ENCODE results near the gene BDKRB2.

Gene BDKRB2
- total RNA-seq, result 0 to 0.24 (median 0) reads per million in 9 experiments

- Mint-ChIP-seq H3K27ac (no peak within 1 kb of the TSS), H3K9me3 (no peaks in the 10 kb centered on the region), H3K27me3 (peaks cover 66 to 89% of the 10 kb centered on the region in 2 donors), H3K4me3 (no peak within 1 kb of the TSS), H3K4me1 (ENCODE audit: low read depth in 2 of 2) (peaks cover 0 to 4% of the 10 kb centered on the region in 2 donors), H3K36me3 (ENCODE audit: insufficient read depth) (peaks cover 5% of the 10 kb centered on the region)
- DNase-seq (no peak), ATAC-seq (replicated peaks) (no peak)
Measured at GRCh38 chr14:96204151-96205058, at the start of gene BDKRB2. Gene BDKRB2, plus strand, starts transcription at chr14:96204839. Its CDS starts 32,269 bp downstream, at chr14:96237108.

- Mint-ChIP-seq H3K36me3 (ENCODE audit: insufficient read depth) (no peaks in the 10 kb centered on the region), H3K4me1 (ENCODE audit: low read depth in 2 of 2) (no peaks in the 10 kb centered on the region), H3K4me3 (no peak overlapping the region), H3K27ac (no peak overlapping the region), H3K9me3 (no peaks in the 10 kb centered on the region), H3K27me3 (peaks cover 18 to 27% of the 10 kb centered on the region in 2 donors)
- no peak for ATAC-seq (replicated peaks)
- DNase-seq, result no peak
Measured at GRCh38 chr14:96154900-96155299, 49.7 kb upstream of the BDKRB2 start.

- Mint-ChIP-seq H3K36me3 (ENCODE audit: insufficient read depth) (no peaks in the 10 kb centered on the region), H3K9me3 (no peaks in the 10 kb centered on the region), H3K27me3 (peaks cover 6 to 11% of the 10 kb centered on the region in 2 donors), H3K4me3 (no peak overlapping the region), H3K27ac (no peak overlapping the region), H3K4me1 (ENCODE audit: low read depth in 2 of 2) (no peaks in the 10 kb centered on the region)
- ATAC-seq (replicated peaks) (no peak), DNase-seq (no peak)
Measured at GRCh38 chr14:96156804-96157760, 47.6 kb upstream of the BDKRB2 start.

GRCh38 chr14:96158735-96159134, 45.9 kb upstream of the BDKRB2 start:
- Mint-ChIP-seq H3K27ac (no peak overlapping the region), H3K27me3 (peaks cover 8 to 10% of the 10 kb centered on the region in 2 donors), H3K4me1 (ENCODE audit: low read depth in 2 of 2) (no peaks in the 10 kb centered on the region), H3K36me3 (ENCODE audit: insufficient read depth) (no peaks in the 10 kb centered on the region), H3K4me3 (no peak overlapping the region), H3K9me3 (no peaks in the 10 kb centered on the region)
- DNase-seq, result no peak
- ATAC-seq (replicated peaks), result no peak

- H3K27ac Mint-ChIP-seq, result no peak overlapping the region
- peaks cover 2 to 6% of the 10 kb centered on the region in 2 donors for H3K27me3 Mint-ChIP-seq
- no peak overlapping the region for H3K4me3 Mint-ChIP-seq
- no peaks in the 10 kb centered on the region for H3K9me3 Mint-ChIP-seq
- ATAC-seq (replicated peaks), result no peak
- peaks cover 0 to 3% of the 10 kb centered on the region in 2 donors for H3K4me1 Mint-ChIP-seq (ENCODE audit: low read depth in 2 of 2)
- no peaks in the 10 kb centered on the region for H3K36me3 Mint-ChIP-seq (ENCODE audit: insufficient read depth)
- DNase-seq, result no peak
Measured at GRCh38 chr14:96160076-96160912, 44.3 kb upstream of the BDKRB2 start.

GRCh38 chr14:96160913-96161310, 43.7 kb upstream of the BDKRB2 start:
- no peaks in the 10 kb centered on the region for H3K9me3 Mint-ChIP-seq
- peaks cover 0 to 4% of the 10 kb centered on the region in 2 donors for H3K4me1 Mint-ChIP-seq (ENCODE audit: low read depth in 2 of 2)
- H3K36me3 Mint-ChIP-seq (ENCODE audit: insufficient read depth), result no peaks in the 10 kb centered on the region
- no peak overlapping the region for H3K4me3 Mint-ChIP-seq
- ATAC-seq (replicated peaks), result no peak
- peaks cover 6 to 8% of the 10 kb centered on the region in 2 donors for H3K27me3 Mint-ChIP-seq
- no peak overlapping the region for H3K27ac Mint-ChIP-seq
- no peak for DNase-seq

GRCh38 chr14:96161636-96162035, 43.0 kb upstream of the BDKRB2 start:
- Mint-ChIP-seq H3K36me3 (ENCODE audit: insufficient read depth) (no peaks in the 10 kb centered on the region), H3K4me3 (no peak overlapping the region), H3K4me1 (ENCODE audit: low read depth in 2 of 2) (peaks cover 0 to 4% of the 10 kb centered on the region in 2 donors), H3K27me3 (peaks cover 6 to 15% of the 10 kb centered on the region in 2 donors), H3K27ac (no peak overlapping the region), H3K9me3 (no peaks in the 10 kb centered on the region)
- ATAC-seq (replicated peaks) (no peak), DNase-seq (no peak)

- Mint-ChIP-seq H3K4me1 (ENCODE audit: low read depth in 2 of 2) (peaks cover 0 to 4% of the 10 kb centered on the region in 2 donors), H3K36me3 (ENCODE audit: insufficient read depth) (no peaks in the 10 kb centered on the region), H3K4me3 (no peak overlapping the region), H3K9me3 (no peaks in the 10 kb centered on the region), H3K27ac (no peak overlapping the region), H3K27me3 (peaks cover 6 to 16% of the 10 kb centered on the region in 2 donors)
- DNase-seq, result no peak
- ATAC-seq (replicated peaks), result no peak
Measured at GRCh38 chr14:96162265-96162664, 42.4 kb upstream of the BDKRB2 start.

- Mint-ChIP-seq H3K36me3 (ENCODE audit: insufficient read depth) (no peaks in the 10 kb centered on the region), H3K27ac (no peak overlapping the region), H3K9me3 (no peaks in the 10 kb centered on the region), H3K4me3 (no peak overlapping the region), H3K4me1 (ENCODE audit: low read depth in 2 of 2) (peaks cover 0 to 4% of the 10 kb centered on the region in 2 donors), H3K27me3 (peaks cover 6 to 21% of the 10 kb centered on the region in 2 donors)
- DNase-seq (no peak), ATAC-seq (replicated peaks) (no peak)
Measured at GRCh38 chr14:96162741-96163140, 41.9 kb upstream of the BDKRB2 start.

GRCh38 chr14:96164861-96165490, 39.7 kb upstream of the BDKRB2 start:
- no peaks in the 10 kb centered on the region for H3K36me3 Mint-ChIP-seq (ENCODE audit: insufficient read depth)
- no peak for ATAC-seq (replicated peaks)
- DNase-seq, result no peak
- no peak overlapping the region for H3K4me3 Mint-ChIP-seq
- H3K27me3 Mint-ChIP-seq, result peaks cover 6 to 35% of the 10 kb centered on the region in 2 donors
- H3K27ac Mint-ChIP-seq, result no peak overlapping the region
- peaks cover 0 to 7% of the 10 kb centered on the region in 2 donors for H3K4me1 Mint-ChIP-seq (ENCODE audit: low read depth in 2 of 2)
- H3K9me3 Mint-ChIP-seq, result no peaks in the 10 kb centered on the region

GRCh38 chr14:96165493-96166436, 38.9 kb upstream of the BDKRB2 start:
- H3K9me3 Mint-ChIP-seq, result no peaks in the 10 kb centered on the region
- H3K27me3 Mint-ChIP-seq, result peaks cover 6 to 41% of the 10 kb centered on the region in 2 donors
- no peak for ATAC-seq (replicated peaks)
- no peak overlapping the region for H3K27ac Mint-ChIP-seq
- H3K4me1 Mint-ChIP-seq (ENCODE audit: low read depth in 2 of 2), result peaks cover 0 to 7% of the 10 kb centered on the region in 2 donors
- DNase-seq, result no peak
- H3K36me3 Mint-ChIP-seq (ENCODE audit: insufficient read depth), result no peaks in the 10 kb centered on the region
- no peak overlapping the region for H3K4me3 Mint-ChIP-seq

Measured in effector memory CD8-positive, alpha-beta T cell (primary cell).